H9 (cell line): ENCODE data around the gene ANKRD53. TPM values are rescaled to one million over a fixed set of nuclear protein-coding genes. Genes with fewer than 3 reads are reported as not detected.
"Not testable (repeated sequence)": the region's sequence is repeated elsewhere in the genome, so short reads cannot be mapped to it uniquely, and the experiment has no call there.

ENCODE experiments used
- DNase-seq: peaks from one replicate; pipeline ENCODE4 v3.0.0-alpha.2; 2017
- H2AFZ ChIP-seq: one replicate; pipeline ENCODE4 v1.6.1; 2013; ENCODE audit warnings: mild to moderate bottlenecking, low read length, control low read depth, moderate library complexity
- H2AK5ac ChIP-seq: 2 replicates; pipeline ENCODE4 v1.6.1; 2013; ENCODE audit warnings: low read length, control low read depth, mixed read lengths; ENCODE audit not compliant: insufficient read length
- H2BK120ac ChIP-seq: one replicate; pipeline ENCODE4 v1.6.1; 2013; ENCODE audit warnings: low read depth, mild to moderate bottlenecking, low read length, control low read depth, inconsistent platforms; ENCODE audit not compliant: poor library complexity, severe bottlenecking
- H2BK12ac ChIP-seq: 2 replicates; pipeline ENCODE4 v1.6.1; 2013; ENCODE audit warnings: low read length, control low read depth, mixed read lengths, low read depth; ENCODE audit not compliant: insufficient read length
- H2BK15ac ChIP-seq: 2 replicates; pipeline ENCODE4 v1.6.1; 2013; ENCODE audit warnings: low read depth, low read length, control low read depth
- H2BK20ac ChIP-seq: one replicate; pipeline ENCODE4 v1.6.1; 2013; ENCODE audit warnings: low read depth, mild to moderate bottlenecking, low read length, control low read depth, inconsistent platforms; ENCODE audit not compliant: poor library complexity, severe bottlenecking
- H2BK5ac ChIP-seq: 2 replicates; pipeline ENCODE4 v1.6.1; 2013; ENCODE audit warnings: low read length, control low read depth, mixed read lengths; ENCODE audit not compliant: insufficient read length
- H3K14ac ChIP-seq: 2 replicates; pipeline ENCODE4 v1.6.1; 2013; ENCODE audit warnings: low read length, control low read depth; ENCODE audit not compliant: insufficient read depth
- H3K18ac ChIP-seq: 2 replicates; pipeline ENCODE4 v1.6.1; 2013; ENCODE audit warnings: low read depth, mild to moderate bottlenecking, mixed read lengths, low read length, control low read depth; ENCODE audit not compliant: insufficient read length
- H3K23ac ChIP-seq: 2 replicates; pipeline ENCODE4 v1.6.1; 2013; ENCODE audit warnings: low read length, control low read depth, mixed read lengths, low read depth; ENCODE audit not compliant: insufficient read length
- H3K23me2 ChIP-seq: 2 replicates; pipeline ENCODE4 v1.6.1; 2013; ENCODE audit warnings: low read depth, mild to moderate bottlenecking, mixed read lengths, low read length, control low read depth; ENCODE audit not compliant: insufficient read length, poor library complexity, severe bottlenecking
- H3K27ac ChIP-seq: 2 replicates; pipeline ENCODE4 v1.5.1; 2013; ENCODE audit warnings: low read length, control low read depth, mixed read lengths, low read depth; ENCODE audit not compliant: insufficient read length
- H3K27me3 ChIP-seq: 2 replicates; pipeline ENCODE4 v1.6.1; 2013; ENCODE audit warnings: low read length, control low read depth, inconsistent platforms; ENCODE audit not compliant: insufficient read depth
- H3K4ac ChIP-seq: 2 replicates; pipeline ENCODE4 v1.6.1; 2013; ENCODE audit warnings: low read depth, mild to moderate bottlenecking, control low read depth, inconsistent platforms, low read length, moderate library complexity
- H3K4me1 ChIP-seq: 2 replicates; pipeline ENCODE4 v1.6.1; 2013; ENCODE audit warnings: low read length, control low read depth, inconsistent platforms; ENCODE audit not compliant: insufficient read depth
- H3K4me2 ChIP-seq: 2 replicates; pipeline ENCODE4 v1.6.1; 2013; ENCODE audit warnings: low read length, control low read depth, mixed read lengths; ENCODE audit not compliant: insufficient read length, insufficient read depth
- H3K56ac ChIP-seq: 2 replicates; pipeline ENCODE4 v1.6.1; 2013; ENCODE audit warnings: low read depth, mild to moderate bottlenecking, mixed read lengths, low read length, control low read depth; ENCODE audit not compliant: insufficient read length
- H3K79me1 ChIP-seq: 2 replicates; pipeline ENCODE4 v1.6.1; 2013; ENCODE audit warnings: low read depth, mild to moderate bottlenecking, moderate library complexity, low read length, control low read depth, inconsistent platforms; ENCODE audit not compliant: insufficient read depth, poor library complexity, severe bottlenecking
- H3K79me2 ChIP-seq: 2 replicates; pipeline ENCODE4 v1.6.1; 2013; ENCODE audit warnings: low read length, control low read depth, inconsistent platforms; ENCODE audit not compliant: insufficient read depth
- H3K9ac ChIP-seq: 2 replicates; pipeline ENCODE4 v1.6.1; 2013; ENCODE audit warnings: low read length, control low read depth, mixed read lengths; ENCODE audit not compliant: insufficient read length; ENCODE audit errors: extremely low read depth
- H3K9me3 ChIP-seq: one replicate; pipeline ENCODE4 v1.6.1; 2013; ENCODE audit warnings: low read depth, low read length, inconsistent platforms; ENCODE audit not compliant: control insufficient read depth
- H3T11ph ChIP-seq: one replicate; pipeline ENCODE4 v1.6.1; 2013; ENCODE audit warnings: mild to moderate bottlenecking, low read length, control low read depth, inconsistent platforms
- H4K20me1 ChIP-seq: one replicate; pipeline ENCODE4 v1.6.1; 2013; ENCODE audit not compliant: control insufficient read depth, insufficient read length, insufficient read depth
- H4K5ac ChIP-seq: 2 replicates; pipeline ENCODE4 v1.6.1; 2013; ENCODE audit warnings: low read depth, mild to moderate bottlenecking, mixed read lengths, low read length, control low read depth; ENCODE audit not compliant: insufficient read length
- H4K8ac ChIP-seq: replicated peaks from 2 replicates; pipeline ENCODE4 v1.6.1; 2013; ENCODE audit warnings: low read length, control low read depth, mixed read lengths, low read depth; ENCODE audit not compliant: insufficient read length
- H4K91ac ChIP-seq: 2 replicates; pipeline ENCODE4 v1.6.1; 2013; ENCODE audit warnings: low read depth, mild to moderate bottlenecking, moderate library complexity, mixed read lengths, low read length, control low read depth; ENCODE audit not compliant: insufficient read length
- H3K27ac Mint-ChIP-seq, 3 experiments: 2 replicates in 2 of 3; 3 replicates in 1 of 3; pipeline ENCODE4 v1.8.0; 2020 to 2021; ENCODE audit warnings: mixed read lengths in 3 of 3, mild to moderate bottlenecking in 1 of 3, moderate library complexity in 1 of 3
- H3K27me3 Mint-ChIP-seq: 2 replicates; pipeline ENCODE4 v1.8.0; 2021; ENCODE audit warnings: low read depth, mild to moderate bottlenecking, moderate library complexity, mixed read lengths
- H3K36me3 Mint-ChIP-seq, 3 experiments: 2 replicates in 2 of 3; 3 replicates in 1 of 3; pipeline ENCODE4 v1.8.0; 2020 to 2021; ENCODE audit warnings: low read depth in 3 of 3, mixed read lengths in 3 of 3; ENCODE audit not compliant: insufficient read depth in 1 of 3
- H3K4me1 Mint-ChIP-seq, 2 experiments: 2 replicates each; pipeline ENCODE4 v1.8.0; 2020; ENCODE audit warnings: mixed read lengths in 2 of 2
- H3K4me3 Mint-ChIP-seq, 2 experiments: 2 replicates in 1 of 2; 3 replicates in 1 of 2; pipeline ENCODE4 v1.8.0; 2020 to 2021; ENCODE audit warnings: mild to moderate bottlenecking in 2 of 2, mixed read lengths in 2 of 2, moderate library complexity in 1 of 2
- H3K9me3 Mint-ChIP-seq, 2 experiments: 2 replicates in 1 of 2; 3 replicates in 1 of 2; pipeline ENCODE4 v1.8.0; 2020; ENCODE audit warnings: mild to moderate bottlenecking in 2 of 2, mixed read lengths in 2 of 2, moderate library complexity in 1 of 2
- WGBS: extraction: QIAGEN DNeasy Blood & Tissue Kit; methylation state at CpG from one replicate; pipeline ENCODE4 v1.1.7; 2013; ENCODE audit warnings: missing lambda C conversion rate, low lambda C conversion rate, mixed read lengths; ENCODE audit not compliant: insufficient read length; ENCODE audit errors: extremely low coverage; 5-methylcytosine and 5-hydroxymethylcytosine counted together
- total RNA-seq: library from RNA; stranded (reverse); gene quantifications from 2 replicates; pipeline ENCODE4 v1.2.1, GENCODE V29; 2021
- TF ChIP-seq, protein P1 (sequence below): fragments of 200-600 bp; sonication (generic); conservative IDR thresholded peaks from 3 replicates; pipeline ENCODE4 v1.8.0; 2021; ENCODE audit warnings: antibody characterized with exemption, mild to moderate bottlenecking

ANKRD53 gene
- total RNA-seq, 1 experiment from 2014 or later: 0.28 TPM

DNA sequence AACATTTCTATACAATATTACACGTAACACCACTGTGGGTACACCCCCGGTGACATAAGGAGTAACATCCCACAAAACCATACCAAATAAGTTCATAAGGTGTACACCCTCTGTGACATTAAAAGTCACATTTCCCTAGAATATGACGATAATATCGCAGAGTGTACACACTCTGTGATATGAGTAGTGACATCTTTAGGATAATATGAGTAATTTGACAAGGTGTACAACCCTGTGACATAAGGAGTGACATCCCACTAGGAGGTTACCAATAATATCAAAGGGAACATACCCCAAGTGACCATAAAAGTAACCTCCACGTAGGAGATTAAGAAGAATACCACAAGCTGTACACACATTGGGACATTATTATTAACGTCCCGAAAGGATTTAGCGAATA, 40.2 kb downstream of the ANKRD53 start:
- H2BK15ac ChIP-seq: no peak overlapping the region
- no peak overlapping the region for H2BK12ac ChIP-seq
- H4K91ac ChIP-seq: no peak overlapping the region
- Mint-ChIP-seq H3K27me3 (peaks cover 3% of the 10 kb centered on the region), H3K36me3 (no peaks in the 10 kb centered on the region), H3K27ac (no peak overlapping the region), H3K4me1 (peaks cover 10 to 18% of the 10 kb centered on the region in 2 experiments), H3K4me3 (no peak overlapping the region), H3K9me3 (no peaks in the 10 kb centered on the region)
- TF ChIP-seq, protein P1, sequence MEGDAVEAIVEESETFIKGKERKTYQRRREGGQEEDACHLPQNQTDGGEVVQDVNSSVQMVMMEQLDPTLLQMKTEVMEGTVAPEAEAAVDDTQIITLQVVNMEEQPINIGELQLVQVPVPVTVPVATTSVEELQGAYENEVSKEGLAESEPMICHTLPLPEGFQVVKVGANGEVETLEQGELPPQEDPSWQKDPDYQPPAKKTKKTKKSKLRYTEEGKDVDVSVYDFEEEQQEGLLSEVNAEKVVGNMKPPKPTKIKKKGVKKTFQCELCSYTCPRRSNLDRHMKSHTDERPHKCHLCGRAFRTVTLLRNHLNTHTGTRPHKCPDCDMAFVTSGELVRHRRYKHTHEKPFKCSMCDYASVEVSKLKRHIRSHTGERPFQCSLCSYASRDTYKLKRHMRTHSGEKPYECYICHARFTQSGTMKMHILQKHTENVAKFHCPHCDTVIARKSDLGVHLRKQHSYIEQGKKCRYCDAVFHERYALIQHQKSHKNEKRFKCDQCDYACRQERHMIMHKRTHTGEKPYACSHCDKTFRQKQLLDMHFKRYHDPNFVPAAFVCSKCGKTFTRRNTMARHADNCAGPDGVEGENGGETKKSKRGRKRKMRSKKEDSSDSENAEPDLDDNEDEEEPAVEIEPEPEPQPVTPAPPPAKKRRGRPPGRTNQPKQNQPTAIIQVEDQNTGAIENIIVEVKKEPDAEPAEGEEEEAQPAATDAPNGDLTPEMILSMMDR: no peak
- H3K56ac ChIP-seq: no peak overlapping the region
- no peak overlapping the region for H2BK5ac ChIP-seq
- no peaks in the 10 kb centered on the region for H3K79me1 ChIP-seq
- no peak overlapping the region for H3K14ac ChIP-seq
- no peak overlapping the region for H2AK5ac ChIP-seq
- H3K79me2 ChIP-seq: no peaks in the 10 kb centered on the region
- H3K18ac ChIP-seq: no peak overlapping the region
- no peak overlapping the region for H4K5ac ChIP-seq
- DNase-seq: no peak
- no peak overlapping the region for H3T11ph ChIP-seq
- H2AFZ ChIP-seq: no peak overlapping the region
- no peaks in the 10 kb centered on the region for H3K4me1 ChIP-seq
- no CpG with 5 or more reads among the region's 8 CpGs for WGBS
- H3K23me2 ChIP-seq: no peaks in the 10 kb centered on the region
- no peak overlapping the region for H3K27ac ChIP-seq
- H4K8ac ChIP-seq: no peak overlapping the region
- H3K23ac ChIP-seq: no peak overlapping the region
- no peaks in the 10 kb centered on the region for H3K27me3 ChIP-seq
- H4K20me1 ChIP-seq: no peaks in the 10 kb centered on the region
- H3K9me3 ChIP-seq: no peaks in the 10 kb centered on the region
- no peak overlapping the region for H2BK120ac ChIP-seq
- no peak overlapping the region for H3K4ac ChIP-seq
- H2BK20ac ChIP-seq: no peak overlapping the region
- H3K4me2 ChIP-seq: no peak overlapping the region
- no peak overlapping the region for H3K9ac ChIP-seq

DNA sequence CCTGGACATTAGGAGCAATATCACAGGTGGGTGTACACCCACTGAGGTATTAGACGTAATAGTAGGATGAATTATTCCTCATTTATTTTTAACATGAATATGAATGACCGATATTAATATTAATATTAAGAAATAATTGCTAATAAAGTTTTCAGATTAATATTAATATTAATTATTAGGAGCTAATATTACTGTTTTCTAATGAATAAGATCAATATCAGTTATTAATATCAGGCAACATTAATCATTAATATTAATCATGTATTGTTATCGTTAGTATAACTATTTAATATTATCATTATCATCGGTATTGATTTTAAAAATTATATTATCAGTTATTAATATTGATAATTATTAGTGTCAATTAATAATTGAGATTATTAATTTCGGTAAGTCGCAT, 41.6 kb downstream of the ANKRD53 start:
- not testable (repeated sequence) for H2AK5ac ChIP-seq, H3K4me3 Mint-ChIP-seq, H4K20me1 ChIP-seq, H3K9me3 Mint-ChIP-seq, H2BK5ac ChIP-seq, H3K27ac ChIP-seq, H3K27me3 ChIP-seq, H3K4me2 ChIP-seq, DNase-seq, H2BK12ac ChIP-seq, H3K18ac ChIP-seq, H3K79me1 ChIP-seq, H3K4me1 ChIP-seq, H3K9ac ChIP-seq, H3K9me3 ChIP-seq, H2AFZ ChIP-seq, H4K91ac ChIP-seq, H3K14ac ChIP-seq, H2BK20ac ChIP-seq, H4K5ac ChIP-seq, H3T11ph ChIP-seq, H3K4ac ChIP-seq, H2BK120ac ChIP-seq, H3K27ac Mint-ChIP-seq, H3K56ac ChIP-seq, H4K8ac ChIP-seq, H3K79me2 ChIP-seq, H3K27me3 Mint-ChIP-seq, H2BK15ac ChIP-seq, H3K23ac ChIP-seq, H3K23me2 ChIP-seq, H3K36me3 Mint-ChIP-seq
- peaks cover 10 to 20% of the 10 kb centered on the region in 2 experiments for H3K4me1 Mint-ChIP-seq
- no CpG with 5 or more reads among the region's 6 CpGs for WGBS
